ENCODE data around the gene GRAMD1B.

DNA sequence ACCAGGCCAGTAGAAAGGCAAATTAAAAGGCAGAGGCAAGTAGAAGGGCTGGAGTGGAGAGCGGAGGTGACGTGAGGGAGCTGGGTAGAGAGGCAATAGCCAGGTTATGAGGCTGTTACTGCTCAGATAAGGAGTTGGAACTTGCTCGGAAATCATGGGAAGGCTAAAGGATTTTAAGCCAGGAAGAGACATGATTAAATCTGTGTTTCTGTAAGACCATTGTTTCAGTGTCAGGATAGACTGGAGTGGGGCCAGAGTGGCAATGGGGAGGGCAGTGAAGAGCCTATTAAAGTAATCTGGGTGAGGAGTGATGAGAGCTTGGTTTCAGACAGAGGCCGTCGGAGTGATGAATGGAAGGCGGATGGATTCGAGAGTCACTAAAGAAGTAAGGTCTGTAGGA lies 39.0 kb downstream of the GRAMD1B start:
- TF ChIP-seq, protein P1, sequence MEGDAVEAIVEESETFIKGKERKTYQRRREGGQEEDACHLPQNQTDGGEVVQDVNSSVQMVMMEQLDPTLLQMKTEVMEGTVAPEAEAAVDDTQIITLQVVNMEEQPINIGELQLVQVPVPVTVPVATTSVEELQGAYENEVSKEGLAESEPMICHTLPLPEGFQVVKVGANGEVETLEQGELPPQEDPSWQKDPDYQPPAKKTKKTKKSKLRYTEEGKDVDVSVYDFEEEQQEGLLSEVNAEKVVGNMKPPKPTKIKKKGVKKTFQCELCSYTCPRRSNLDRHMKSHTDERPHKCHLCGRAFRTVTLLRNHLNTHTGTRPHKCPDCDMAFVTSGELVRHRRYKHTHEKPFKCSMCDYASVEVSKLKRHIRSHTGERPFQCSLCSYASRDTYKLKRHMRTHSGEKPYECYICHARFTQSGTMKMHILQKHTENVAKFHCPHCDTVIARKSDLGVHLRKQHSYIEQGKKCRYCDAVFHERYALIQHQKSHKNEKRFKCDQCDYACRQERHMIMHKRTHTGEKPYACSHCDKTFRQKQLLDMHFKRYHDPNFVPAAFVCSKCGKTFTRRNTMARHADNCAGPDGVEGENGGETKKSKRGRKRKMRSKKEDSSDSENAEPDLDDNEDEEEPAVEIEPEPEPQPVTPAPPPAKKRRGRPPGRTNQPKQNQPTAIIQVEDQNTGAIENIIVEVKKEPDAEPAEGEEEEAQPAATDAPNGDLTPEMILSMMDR (IDR thresholded peaks at IDR 0.05): no peak
- no peak for TF ChIP-seq POLR2A (IDR thresholded peaks at IDR 0.05)

Measured in tibial nerve (tissue), 3 donors.